GM12878 (cell line): ENCODE measurements around the gene FLRT1. TPM values are rescaled to one million over a fixed set of nuclear protein-coding genes. Genes with fewer than 3 reads are reported as not detected.

ENCODE experiments used
- ATAC-seq: fragments of 200-7000 bp; cut with Tn5 transposase; 3 replicates; pipeline ENCODE4 v1.9.1; 2020; ENCODE audit warnings: mild to moderate bottlenecking, moderate library complexity
- BruUV-seq: library from RNA; stranded (reverse); fragments of 400-500 nt; replicated peaks from 2 replicates; lab custom pipeline; 2021; lab: Mats Ljungman, UMichigan
- CTCF ChIA-PET: fragments of 300-600 bp; sonication (Branson Sonifier 250); formaldehyde crosslinking; extraction: SDS; loops from one replicate; lab custom pipeline; 2021; ENCODE audit warnings: inconsistent platforms; lab: Yijun Ruan, JAX
- POLR2A ChIA-PET: fragments of 350-600 bp; formaldehyde crosslinking; extraction: SDS; loops from one replicate; lab custom pipeline; 2021; ENCODE audit warnings: inconsistent platforms; lab: Charles Lee
- RAD21 ChIA-PET: fragments of 300-600 bp; sonication (Branson Sonifier 250); formaldehyde crosslinking; loops from one replicate; lab custom pipeline; 2023; ENCODE audit warnings: antibody characterized with exemption; ENCODE audit not compliant: unreplicated experiment; lab: Charles Lee
- SMC1A ChIA-PET: fragments of 300-600 bp; sonication (Branson Sonifier 250); formaldehyde crosslinking; loops from one replicate; lab custom pipeline; 2023; ENCODE audit not compliant: unreplicated experiment, uncharacterized antibody; lab: Charles Lee
- DNase-seq: peaks from one replicate; pipeline ENCODE4 v3.0.0-alpha.2; 2011; ENCODE audit warnings: low read depth, low spot score
- FAIRE-seq: peaks from 3 replicates; lab custom pipeline; 2011; peaks lifted over from hg19 to GRCh38; lab: Jason Lieb, UNC
- H2AFZ ChIP-seq: 2 replicates; pipeline ENCODE4 v1.6.0; 2011; ENCODE audit warnings: low read depth, low read length, control low read depth; ENCODE audit not compliant: control insufficient read depth
- H3K27ac ChIP-seq: 2 replicates; pipeline ENCODE4 v1.5.1; 2011; ENCODE audit warnings: control low read depth; ENCODE audit not compliant: control insufficient read depth, insufficient read depth
- H3K27me3 ChIP-seq, 2 experiments: replicated peaks in 1 of 2; 2 replicates each; pipeline versions ENCODE4 v1.6.0 to v1.6.1; 2011; ENCODE audit warnings: low read length in 1 of 2; ENCODE audit not compliant: control insufficient read depth in 2 of 2, insufficient read depth in 2 of 2
- H3K36me3 ChIP-seq, 2 experiments: 2 replicates each; pipeline ENCODE4 v1.5.1; 2011; ENCODE audit warnings: low read length in 1 of 2; ENCODE audit not compliant: control insufficient read depth in 2 of 2, insufficient read depth in 2 of 2
- H3K4me1 ChIP-seq: 2 replicates; pipeline ENCODE4 v1.6.1; 2011; ENCODE audit warnings: mild to moderate bottlenecking, low read length, moderate library complexity, mixed read lengths; ENCODE audit not compliant: control insufficient read depth, insufficient read depth
- H3K4me2 ChIP-seq: 2 replicates; pipeline ENCODE4 v1.6.0; 2011; ENCODE audit warnings: control low read depth; ENCODE audit not compliant: control insufficient read depth, insufficient read depth
- H3K4me3 ChIP-seq: fragments of 200-600 bp; sonication (generic); 2 replicates; pipeline ENCODE4 v1.5.1; 2016
- H3K79me2 ChIP-seq: 2 replicates; pipeline ENCODE4 v1.6.0; 2011; ENCODE audit warnings: low read length; ENCODE audit not compliant: control insufficient read depth, insufficient read depth
- H3K9ac ChIP-seq: 2 replicates; pipeline ENCODE4 v1.8.0; 2011; ENCODE audit warnings: low read length, control low read depth, mixed read lengths; ENCODE audit not compliant: control insufficient read depth, insufficient read depth
- H3K9me3 ChIP-seq: replicated peaks from 3 replicates; pipeline ENCODE4 v1.5.1; 2011; ENCODE audit warnings: mild to moderate bottlenecking, low read length; ENCODE audit not compliant: control insufficient read depth, insufficient read depth
- H4K20me1 ChIP-seq: 2 replicates; pipeline ENCODE4 v1.6.0; 2011; ENCODE audit not compliant: control insufficient read depth, insufficient read depth
- CBX3 ChIP-seq: fragments of 200-600 bp; sonication (generic); IDR thresholded peaks from 2 replicates; pipeline ENCODE4 v1.6.1; 2016; ENCODE audit warnings: low read depth, borderline replicate concordance
- EED ChIP-seq: sonication (generic); IDR thresholded peaks from 2 replicates; pipeline ENCODE4 v1.6.1; 2016; ENCODE audit warnings: antibody characterized with exemption, low read depth
- FOS ChIP-seq: IDR thresholded peaks from 3 replicates; pipeline ENCODE4 v1.6.1; 2011; ENCODE audit warnings: borderline replicate concordance; ENCODE audit not compliant: insufficient read length; ENCODE audit errors: extremely low read depth
- FOXK2 ChIP-seq: fragments of 450-650 bp; IDR thresholded peaks from 2 replicates; pipeline ENCODE4 v1.6.1; 2017; ENCODE audit warnings: mild to moderate bottlenecking, moderate library complexity
- IKZF2 ChIP-seq, 2 experiments: fragments of 450-650 bp; IDR thresholded peaks; 2 replicates each; pipeline ENCODE4 v1.6.1; 2017; ENCODE audit warnings: mild to moderate bottlenecking in 2 of 2, moderate library complexity in 2 of 2
- JUND ChIP-seq: IDR thresholded peaks from 2 replicates; pipeline ENCODE4 v1.6.1; 2012; ENCODE audit warnings: low read depth, mild to moderate bottlenecking, low read length, improper control_type of control experiment, moderate library complexity
- LARP7 ChIP-seq: fragments of 450-650 bp; IDR thresholded peaks from 2 replicates; pipeline ENCODE4 v1.6.1; 2017; ENCODE audit warnings: mild to moderate bottlenecking
- POLR2AphosphoS5 ChIP-seq: IDR thresholded peaks from 2 replicates; pipeline ENCODE4 v1.6.1; 2011; ENCODE audit warnings: mild to moderate bottlenecking, low read length, inconsistent platforms
- REST ChIP-seq: IDR thresholded peaks from 2 replicates; pipeline ENCODE4 v1.6.1; 2012; ENCODE audit warnings: mild to moderate bottlenecking, low read depth, low read length
- SKIL ChIP-seq: fragments of 450-650 bp; IDR thresholded peaks from 2 replicates; pipeline ENCODE4 v1.6.1; 2017; ENCODE audit warnings: mild to moderate bottlenecking, low read depth, inconsistent platforms; ENCODE audit not compliant: poor library complexity, severe bottlenecking
- TCF3 ChIP-seq: IDR thresholded peaks from 2 replicates; pipeline ENCODE4 v1.6.1; 2012; ENCODE audit warnings: low read depth, mild to moderate bottlenecking, low read length, borderline replicate concordance; ENCODE audit not compliant: insufficient read depth
- ZBTB11 ChIP-seq: fragments of 450-650 bp; formaldehyde crosslinking; IDR thresholded peaks from 2 replicates; pipeline ENCODE4 v1.5.0; 2022; ENCODE audit warnings: mild to moderate bottlenecking, missing genetic modification characterization
- ZNF207 ChIP-seq: fragments of 450-650 bp; IDR thresholded peaks from 2 replicates; pipeline ENCODE4 v1.6.1; 2014; ENCODE audit warnings: antibody characterized with exemption, mild to moderate bottlenecking, borderline replicate concordance
- WGBS: methylation state at CpG from one replicate; pipeline ENCODE4 v1.1.6; 2016; ENCODE audit warnings: low lambda C conversion rate; ENCODE audit not compliant: insufficient replicate concordance, insufficient coverage; ENCODE audit errors: missing lambda C conversion rate; 5-methylcytosine and 5-hydroxymethylcytosine counted together
- in situ Hi-C: fragments of 300-500 bp; cut with MboI; formaldehyde crosslinking; loops from 9 replicates; pipeline ENCODE4 v1.14.3; 2018; ENCODE audit warnings: mixed read lengths
- intact Hi-C: fragments of 100-400 bp; cut with micrococcal nuclease; formaldehyde crosslinking; loops from one replicate; pipeline ENCODE4 v1.14.2; 2022; ENCODE audit not compliant: unreplicated experiment
- polyA plus RNA-seq, 11 experiments: library from polyadenylated mRNA; depleted of rRNA in 4 of 11; unstranded in 6 of 11; stranded (reverse) in 5 of 11; fragments of >200 nt; fragmentation: Nextera tagmentation in 4 of 11; fragmentation: Illumina TruSeq in 1 of 11; extraction: Ambion mirVana in 4 of 11; extraction: Trizol in 1 of 11; gene quantifications; 1 replicate in 1 of 11; 2 replicates in 10 of 11; pipeline versions ENCODE4 v1.2.1 to v1.2.3, GENCODE V29; 2011 to 2016; ENCODE audit warnings: inconsistent platforms in 2 of 11, missing spikeins in 2 of 11, low read depth in 1 of 11
- total RNA-seq, 4 experiments: library from RNA; depleted of rRNA in 3 of 4; stranded (reverse); fragments of >200 nt in 3 of 4; fragmentation: Illumina TruSeq in 1 of 4; extraction: Trizol in 1 of 4; gene quantifications; 2 replicates each; pipeline versions ENCODE4 v1.2.1 to v1.2.3, GENCODE V29; 2013 to 2021

The FLRT1 gene
- total and polyA plus RNA-seq, 10 of the 15 experiments (the other 5 are each of a cell fraction or from before 2014, with no cell fraction given): 0.10 to 0.12 TPM; not detected in 8

GRCh38 chr11:64081745-64082442 lies 46.2 kb downstream of the FLRT1 start (continued):
- no peak for TF ChIP-seq REST

GRCh38 chr11:64083398-64084080 lies 47.8 kb downstream of the FLRT1 start:
- no peaks in the 10 kb centered on the region for H3K36me3 ChIP-seq
- ATAC-seq: no peak
- no peaks in the 10 kb centered on the region for H3K9me3 ChIP-seq
- no TSS peak for BruUV-seq
- no peak overlapping the region for H2AFZ ChIP-seq
- no peak for FAIRE-seq
- H4K20me1 ChIP-seq: no peaks in the 10 kb centered on the region
- no peaks in the 10 kb centered on the region for H3K4me1 ChIP-seq
- WGBS: 65% methylated on average over 23 of the region's 28 CpGs
- H3K9ac ChIP-seq: no peak overlapping the region
- no peak overlapping the region for H3K4me2 ChIP-seq
- intact Hi-C loops: no loop called here
- in situ Hi-C loops: no loop called here
- DNase-seq: no peak
- ChIA-PET POLR2A (no interaction called here), CTCF (no interaction called here), RAD21 (no interaction called here), SMC1A (no interaction called here)
- no peaks in the 10 kb centered on the region for H3K79me2 ChIP-seq
- H3K27ac ChIP-seq: no peak overlapping the region
- TF ChIP-seq POLR2AphosphoS5 (no peak), FOS (no peak), FOXK2 (no peak), CBX3 (no peak), TCF3 (no peak), LARP7 (no peak), IKZF2 (IDR thresholded peaks at IDR 0.05) (no peak), ZBTB11 (CRISPR knock-in tag) (no peak), ZNF207 (no peak), JUND (no peak), EED (no peak), SKIL (no peak)
- no peak overlapping the region for H3K4me3 ChIP-seq
- H3K27me3 ChIP-seq: no peaks in the 10 kb centered on the region; a peak in 1 of 4 replicates
